Parathyroid adenoma (tissue), 2 donors: Measurements from ENCODE around the gene BUD31.
"Not testable (repeated sequence)": the region's sequence is repeated elsewhere in the genome, so short reads cannot be mapped to it uniquely, and the experiment has no call there.

ENCODE experiments used
- H2AFZ ChIP-seq: fragments of 300-600 bp; sonication (generic); one replicate; pipeline ENCODE4 v1.7.0; 2017; ENCODE audit warnings: antibody characterized with exemption, mild to moderate bottlenecking
- H3K27ac ChIP-seq: fragments of 300-600 bp; sonication (generic); one replicate; pipeline ENCODE4 v1.7.0; 2017
- H3K27me3 ChIP-seq: fragments of 300-600 bp; sonication (generic); one replicate; pipeline ENCODE4 v1.7.0; 2017; ENCODE audit warnings: low read length; ENCODE audit not compliant: control insufficient read depth, insufficient read depth
- H3K36me3 ChIP-seq: fragments of 300-600 bp; sonication (generic); one replicate; pipeline ENCODE4 v1.7.0; 2017; ENCODE audit warnings: low read length; ENCODE audit not compliant: control insufficient read depth, insufficient read depth
- H3K4me1 ChIP-seq: fragments of 300-600 bp; sonication (generic); one replicate; pipeline ENCODE4 v1.7.0; 2017; ENCODE audit warnings: control low read depth
- H3K4me2 ChIP-seq: fragments of 300-600 bp; sonication (generic); one replicate; pipeline ENCODE4 v1.7.0; 2017; ENCODE audit warnings: low read length
- H3K4me3 ChIP-seq: fragments of 300-600 bp; sonication (generic); one replicate; pipeline ENCODE4 v1.7.0; 2017; ENCODE audit warnings: low read depth, low read length
- H3K79me2 ChIP-seq: fragments of 300-600 bp; sonication (generic); one replicate; pipeline ENCODE4 v1.7.0; 2017; ENCODE audit warnings: control low read depth
- H3K9ac ChIP-seq: fragments of 300-600 bp; sonication (generic); one replicate; pipeline ENCODE4 v1.7.0; 2017; ENCODE audit warnings: mild to moderate bottlenecking
- H3K9me3 ChIP-seq: fragments of 300-600 bp; sonication (generic); one replicate; pipeline ENCODE4 v1.7.0; 2017; ENCODE audit warnings: low read length; ENCODE audit not compliant: control insufficient read depth
- CTCF ChIP-seq: fragments of 300-600 bp; sonication (generic); IDR thresholded peaks from one replicate; pipeline ENCODE4 v1.7.0; 2017; ENCODE audit warnings: antibody characterized with exemption, mild to moderate bottlenecking
- donor health status: primary hyperparathyroidism.

BUD31 gene

GRCh38 chr7:99422186-99422585 is 13.4 kb downstream of the BUD31 start:
- no peaks in the 10 kb centered on the region for H3K36me3 ChIP-seq
- no peaks in the 10 kb centered on the region for H3K27me3 ChIP-seq
- H3K9me3 ChIP-seq = no peaks in the 10 kb centered on the region
- H2AFZ ChIP-seq = no peak overlapping the region
- no peak overlapping the region for H3K27ac ChIP-seq
- peaks cover 7% of the 10 kb centered on the region for H3K79me2 ChIP-seq
- no peak overlapping the region for H3K9ac ChIP-seq
- H3K4me3 ChIP-seq = no peak overlapping the region
- H3K4me1 ChIP-seq = no peaks in the 10 kb centered on the region
- no peak overlapping the region for H3K4me2 ChIP-seq
- TF ChIP-seq CTCF = no peak

DNA sequence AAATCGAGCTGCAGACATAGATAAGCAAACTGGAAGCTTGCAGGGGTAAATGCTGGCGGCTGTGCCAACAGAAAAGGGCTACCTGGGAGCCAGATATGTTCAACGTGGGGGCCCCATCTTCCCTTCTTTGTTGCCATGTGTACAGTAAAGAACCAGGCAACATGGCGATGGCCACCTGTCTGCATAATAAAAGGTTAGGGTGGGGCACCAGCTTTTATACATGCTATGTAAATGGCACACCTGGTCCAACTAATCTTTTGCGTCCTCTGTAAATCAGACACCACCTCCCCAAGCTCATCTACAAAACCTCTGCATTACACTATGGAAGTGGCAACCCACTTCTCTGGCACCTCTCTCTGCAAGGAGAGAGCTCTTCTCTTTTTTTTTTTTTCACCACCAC is 13.9 kb downstream of the BUD31 start:
- Histone ChIP-seq H3K4me2 (no peak overlapping the region), H3K9me3 (no peaks in the 10 kb centered on the region), H3K79me2 (peaks cover 2% of the 10 kb centered on the region), H3K4me3 (no peak overlapping the region), H3K27me3 (no peaks in the 10 kb centered on the region), H2AFZ (no peak overlapping the region), H3K4me1 (no peaks in the 10 kb centered on the region), H3K27ac (no peak overlapping the region), H3K36me3 (no peaks in the 10 kb centered on the region), H3K9ac (no peak overlapping the region)
- TF ChIP-seq CTCF = no peak

GRCh38 chr7:99424932-99425730 is 16.4 kb downstream of the BUD31 start:
- Histone ChIP-seq H3K4me3 (no peak overlapping the region), H3K4me2 (no peak overlapping the region), H3K4me1 (no peaks in the 10 kb centered on the region), H3K27ac (no peak overlapping the region), H3K27me3 (no peaks in the 10 kb centered on the region), H2AFZ (no peak overlapping the region), H3K79me2 (no peaks in the 10 kb centered on the region), H3K9ac (no peak overlapping the region), H3K36me3 (no peaks in the 10 kb centered on the region), H3K9me3 (no peaks in the 10 kb centered on the region)
- no peak for TF ChIP-seq CTCF

GRCh38 chr7:99428972-99429566 is 20.3 kb downstream of the BUD31 start:
- Histone ChIP-seq H3K4me3 (no peak overlapping the region), H3K36me3 (no peaks in the 10 kb centered on the region), H2AFZ (no peak overlapping the region), H3K27ac (no peak overlapping the region), H3K4me1 (no peaks in the 10 kb centered on the region), H3K27me3 (no peaks in the 10 kb centered on the region), H3K79me2 (no peaks in the 10 kb centered on the region), H3K4me2 (no peak overlapping the region), H3K9ac (no peak overlapping the region), H3K9me3 (no peaks in the 10 kb centered on the region)
- TF ChIP-seq CTCF = no peak

DNA sequence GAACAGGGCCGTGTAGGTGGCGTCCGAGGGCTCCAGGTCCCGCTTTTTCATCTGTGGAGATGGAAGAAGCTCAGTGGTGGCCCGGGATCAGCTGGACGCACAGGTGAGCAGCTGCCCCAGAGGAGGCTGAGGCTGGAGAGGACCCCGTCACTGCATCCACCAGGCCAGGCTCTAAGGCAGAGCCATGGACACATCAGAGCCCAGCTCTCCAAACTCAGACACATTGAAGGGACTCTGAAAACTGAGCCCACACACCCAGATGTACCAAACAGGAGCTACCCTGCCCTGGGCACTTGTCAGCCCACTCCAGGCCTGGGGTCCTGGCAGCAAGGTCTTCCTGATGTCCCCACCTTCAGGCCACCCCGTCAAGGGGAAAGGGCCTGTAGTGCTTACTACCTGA is 21.0 kb downstream of the BUD31 start:
- Histone ChIP-seq H3K9me3 (no peaks in the 10 kb centered on the region), H3K4me3 (no peak overlapping the region), H3K27ac (no peak overlapping the region), H3K36me3 (no peaks in the 10 kb centered on the region), H3K4me2 (no peak overlapping the region), H3K27me3 (no peaks in the 10 kb centered on the region), H3K4me1 (no peaks in the 10 kb centered on the region), H3K79me2 (no peaks in the 10 kb centered on the region), H2AFZ (no peak overlapping the region), H3K9ac (no peak overlapping the region)
- no peak for TF ChIP-seq CTCF

- not testable (repeated sequence) for H3K4me2 ChIP-seq, H3K27me3 ChIP-seq, H3K4me3 ChIP-seq, H3K79me2 ChIP-seq, H2AFZ ChIP-seq, H3K9ac ChIP-seq, H3K4me1 ChIP-seq, H3K9me3 ChIP-seq, H3K27ac ChIP-seq, H3K36me3 ChIP-seq
These were observed 23.2 kb downstream of the BUD31 start for GRCh38 chr7:99431756-99432540.
